Keratinocyte (primary cell): Measurements from ENCODE around the gene SPATS2L.

Experiments
- CTCF ChIP-seq, 3 experiments: IDR thresholded peaks in 1 of 3; conservative IDR thresholded peaks in 1 of 3; optimal IDR thresholded peaks in 1 of 3; 2 replicates in 2 of 3; 3 replicates in 1 of 3; pipeline versions ENCODE3 to v1.5.1; 2011; ENCODE audit warnings: low read length in 3 of 3, mild to moderate bottlenecking in 3 of 3, moderate library complexity in 2 of 3, control low read depth in 1 of 3, inconsistent platforms in 1 of 3; ENCODE audit not compliant: insufficient read depth in 2 of 3; ENCODE audit errors: extremely low read depth in 1 of 3
- EZH2 ChIP-seq: IDR thresholded peaks from one replicate; pipeline ENCODE4 v1.6.1; 2012; ENCODE audit warnings: inconsistent platforms, mild to moderate bottlenecking, low read length, moderate library complexity

DNA sequence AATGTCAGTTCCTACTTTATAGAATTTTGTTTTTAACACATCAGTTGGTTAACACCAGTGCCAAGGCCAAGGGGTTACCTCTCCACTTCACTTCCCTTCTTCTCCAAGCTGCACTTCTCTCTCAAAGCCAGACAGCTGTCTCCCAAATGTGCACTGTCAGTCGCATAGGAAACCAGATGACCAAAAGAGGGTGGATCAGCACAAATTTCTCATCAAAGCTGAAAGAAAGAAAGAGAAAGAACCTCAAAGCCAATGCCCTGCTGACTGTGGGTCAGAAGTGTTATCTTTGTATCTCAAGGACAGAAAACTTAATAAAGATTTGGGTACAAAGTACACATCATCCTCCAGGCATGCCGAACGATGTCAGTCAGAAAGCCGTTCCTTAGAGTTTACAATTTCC lies 32.2 kb downstream of the SPATS2L start:
- TF ChIP-seq CTCF (optimal IDR thresholded peaks at IDR 0.05 in 1 of 3, IDR thresholded peaks at IDR 0.05 in 1 of 3, conservative IDR thresholded peaks at IDR 0.05 in 1 of 3; ENCODE audit: extremely low read depth in 1 of 3, insufficient read depth in 2 of 3, low read length in 3 of 3): no peak
- TF ChIP-seq EZH2: no peak
